Neural crest cell (in vitro differentiated cells): ENCODE measurements around the gene PLXNA1. TPM values are rescaled to one million over a fixed set of nuclear protein-coding genes. Genes with fewer than 3 reads are reported as not detected.

Experiments
- DNase-seq: peaks from one replicate; pipeline ENCODE4 v3.0.0; 2021; ENCODE audit warnings: low read depth, mixed read lengths, low spot score
- H3K27ac Mint-ChIP-seq: one replicate; pipeline ENCODE4 v1.8.0; 2021; ENCODE audit warnings: mild to moderate bottlenecking, mixed read lengths; ENCODE audit not compliant: unreplicated experiment
- H3K27me3 Mint-ChIP-seq: 2 replicates; pipeline ENCODE4 v1.8.0; 2021; ENCODE audit warnings: low read depth, mild to moderate bottlenecking, mixed read lengths
- H3K36me3 Mint-ChIP-seq: 2 replicates; pipeline ENCODE4 v1.8.0; 2021; ENCODE audit warnings: low read depth, mild to moderate bottlenecking, mixed read lengths
- H3K4me1 Mint-ChIP-seq: 2 replicates; pipeline ENCODE4 v1.8.0; 2021; ENCODE audit warnings: mixed read lengths
- H3K4me3 Mint-ChIP-seq: one replicate; pipeline ENCODE4 v1.8.0; 2021; ENCODE audit warnings: mild to moderate bottlenecking, mixed read lengths
- H3K9me3 Mint-ChIP-seq: 2 replicates; pipeline ENCODE4 v1.8.0; 2021; ENCODE audit warnings: mixed read lengths
- CTCF ChIP-seq: fragments of 200-600 bp; sonication (generic); conservative IDR thresholded peaks from 2 replicates; pipeline ENCODE4 v1.5.0; 2021; ENCODE audit warnings: antibody characterized with exemption, mild to moderate bottlenecking
- total RNA-seq: library from RNA; stranded (reverse); gene quantifications from 2 replicates; pipeline ENCODE4 v1.2.1, GENCODE V29; 2021

PLXNA1 gene
- total RNA-seq, 1 donor from 2014 or later, result 94.0 TPM

- no peaks in the 10 kb centered on the region for H3K27me3 Mint-ChIP-seq
- no peak for TF ChIP-seq CTCF
- no peak overlapping the region for H3K4me3 Mint-ChIP-seq
- H3K36me3 Mint-ChIP-seq, result no peaks in the 10 kb centered on the region
- no peak for DNase-seq
- no peaks in the 10 kb centered on the region for H3K9me3 Mint-ChIP-seq
- peak overlapping the region; percentile 94 for H3K27ac Mint-ChIP-seq
- peaks cover 7% of the 10 kb centered on the region for H3K4me1 Mint-ChIP-seq
Measured at GRCh38 chr3:127011270-127011992, 28.5 kb downstream of the PLXNA1 start.

GRCh38 chr3:127012091-127012490 is 29.2 kb downstream of the PLXNA1 start:
- H3K4me3 Mint-ChIP-seq, result no peak overlapping the region
- peak overlapping the region; percentile 94 for H3K27ac Mint-ChIP-seq
- no peaks in the 10 kb centered on the region for H3K27me3 Mint-ChIP-seq
- no peak for TF ChIP-seq CTCF
- no peak for DNase-seq
- peaks cover 7% of the 10 kb centered on the region for H3K4me1 Mint-ChIP-seq
- H3K9me3 Mint-ChIP-seq, result no peaks in the 10 kb centered on the region
- H3K36me3 Mint-ChIP-seq, result no peaks in the 10 kb centered on the region

GRCh38 chr3:127013181-127013580 is 30.3 kb downstream of the PLXNA1 start:
- H3K4me3 Mint-ChIP-seq, result no peak overlapping the region
- H3K36me3 Mint-ChIP-seq, result peaks cover 3% of the 10 kb centered on the region
- no peak overlapping the region for H3K27ac Mint-ChIP-seq
- no peaks in the 10 kb centered on the region for H3K9me3 Mint-ChIP-seq
- no peak for DNase-seq
- peaks cover 7% of the 10 kb centered on the region for H3K4me1 Mint-ChIP-seq
- no peaks in the 10 kb centered on the region for H3K27me3 Mint-ChIP-seq
- no peak for TF ChIP-seq CTCF

GRCh38 chr3:127013758-127014535 is 31.0 kb downstream of the PLXNA1 start:
- H3K27me3 Mint-ChIP-seq, result no peaks in the 10 kb centered on the region
- peak overlapping the region; percentile 95 for H3K27ac Mint-ChIP-seq
- TF ChIP-seq CTCF, result no peak
- H3K9me3 Mint-ChIP-seq, result no peaks in the 10 kb centered on the region
- peak overlapping the region; percentile 27 for H3K4me3 Mint-ChIP-seq
- no peak for DNase-seq
- H3K4me1 Mint-ChIP-seq, result peaks cover 7% of the 10 kb centered on the region
- H3K36me3 Mint-ChIP-seq, result peaks cover 6% of the 10 kb centered on the region

GRCh38 chr3:127014536-127015281 is 31.8 kb downstream of the PLXNA1 start:
- no peak for TF ChIP-seq CTCF
- Mint-ChIP-seq H3K27ac (peak overlapping the region; percentile 57), H3K27me3 (no peaks in the 10 kb centered on the region), H3K9me3 (no peaks in the 10 kb centered on the region), H3K4me1 (peaks cover 7% of the 10 kb centered on the region), H3K4me3 (no peak overlapping the region), H3K36me3 (peaks cover 7% of the 10 kb centered on the region)
- no peak for DNase-seq
